ENCODE data around the gene NEB.
"Not testable (repeated sequence)": the region's sequence is repeated elsewhere in the genome, so short reads cannot be mapped to it uniquely, and the experiment has no call there.

NEB gene

GRCh38 chr2:151704480-151704961 lies 29.8 kb downstream of the NEB start:
- DNase-seq (ENCODE audit: low read depth), result not testable (repeated sequence)

- DNase-seq (ENCODE audit: low read depth), result not testable (repeated sequence)
These were observed 36.1 kb downstream of the NEB start for GRCh38 chr2:151698134-151698533.

- DNase-seq (ENCODE audit: low read depth), result no peak
These were observed 38.5 kb downstream of the NEB start for GRCh38 chr2:151695778-151696177.

GRCh38 chr2:151691631-151692030 lies 42.6 kb downstream of the NEB start:
- DNase-seq (ENCODE audit: low read depth), result no peak

- DNase-seq (ENCODE audit: low read depth), result no peak
These were observed 45.6 kb downstream of the NEB start for GRCh38 chr2:151688719-151689118.

- no peak for DNase-seq (ENCODE audit: low read depth)
These were observed 51.7 kb downstream of the NEB start for GRCh38 chr2:151682459-151683003.

- DNase-seq (ENCODE audit: low read depth), result no peak
These were observed 53.2 kb downstream of the NEB start for GRCh38 chr2:151681051-151681450.

- no peak for DNase-seq (ENCODE audit: low read depth)
These were observed 54.3 kb downstream of the NEB start for GRCh38 chr2:151679994-151680393.

- no peak for DNase-seq (ENCODE audit: low read depth)
These were observed 55.4 kb downstream of the NEB start for GRCh38 chr2:151678849-151679248.

- DNase-seq (ENCODE audit: low read depth), result no peak
These were observed 61.3 kb downstream of the NEB start for GRCh38 chr2:151673016-151673415.

- no peak for DNase-seq (ENCODE audit: low read depth)
These were observed 62.0 kb downstream of the NEB start for GRCh38 chr2:151672277-151672676.

GRCh38 chr2:151670846-151671597 lies 63.3 kb downstream of the NEB start:
- no peak for DNase-seq (ENCODE audit: low read depth)

- DNase-seq (ENCODE audit: low read depth), result no peak
These were observed 63.9 kb downstream of the NEB start for GRCh38 chr2:151670346-151670745.

GRCh38 chr2:151669585-151670081 lies 64.6 kb downstream of the NEB start:
- DNase-seq (ENCODE audit: low read depth), result no peak

GRCh38 chr2:151668737-151669136 lies 65.5 kb downstream of the NEB start:
- DNase-seq (ENCODE audit: low read depth), result no peak

GRCh38 chr2:151665959-151666358 lies 68.3 kb downstream of the NEB start:
- DNase-seq (ENCODE audit: low read depth), result no peak

- DNase-seq (ENCODE audit: low read depth), result no peak
These were observed 69.8 kb downstream of the NEB start for GRCh38 chr2:151664520-151664919.

GRCh38 chr2:151661625-151662024 lies 72.7 kb downstream of the NEB start:
- no peak for DNase-seq (ENCODE audit: low read depth)

GRCh38 chr2:151658081-151658480 lies 76.2 kb downstream of the NEB start:
- DNase-seq (ENCODE audit: low read depth), result no peak

GRCh38 chr2:151657667-151658076 lies 76.6 kb downstream of the NEB start:
- DNase-seq (ENCODE audit: low read depth), result no peak

- no peak for DNase-seq (ENCODE audit: low read depth)
These were observed 78.4 kb downstream of the NEB start for GRCh38 chr2:151655663-151656398.

- DNase-seq (ENCODE audit: low read depth), result no peak
These were observed 79.4 kb downstream of the NEB start for GRCh38 chr2:151654891-151655290.

- DNase-seq (ENCODE audit: low read depth), result no peak
These were observed 80.2 kb downstream of the NEB start for GRCh38 chr2:151654085-151654484.

Data from GM04504 (cell line).